ENCODE data around the gene CNN1.

DNA sequence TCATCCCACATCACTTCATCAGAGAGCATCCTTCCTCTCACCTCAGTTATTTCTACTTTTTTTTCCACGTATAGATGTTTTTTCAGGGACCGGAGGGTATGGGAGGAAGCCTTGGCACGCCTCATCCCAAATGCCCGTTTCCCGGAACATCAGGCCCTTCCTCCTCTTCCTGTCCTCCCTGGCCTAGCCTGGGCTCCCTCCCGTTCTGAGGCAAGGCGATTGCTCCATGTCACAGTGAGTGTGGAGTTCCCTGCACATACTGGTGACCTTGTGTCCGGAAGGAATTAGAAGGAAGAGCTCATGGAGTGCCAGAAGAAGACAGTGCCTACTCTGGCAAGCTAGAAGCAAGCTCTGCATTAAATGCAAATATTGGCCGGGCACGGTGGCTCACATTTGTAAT lies 57.5 kb downstream of the CNN1 start:
- no peak for TF ChIP-seq POLR2A (IDR thresholded peaks at IDR 0.05)
- TF ChIP-seq, protein P1, sequence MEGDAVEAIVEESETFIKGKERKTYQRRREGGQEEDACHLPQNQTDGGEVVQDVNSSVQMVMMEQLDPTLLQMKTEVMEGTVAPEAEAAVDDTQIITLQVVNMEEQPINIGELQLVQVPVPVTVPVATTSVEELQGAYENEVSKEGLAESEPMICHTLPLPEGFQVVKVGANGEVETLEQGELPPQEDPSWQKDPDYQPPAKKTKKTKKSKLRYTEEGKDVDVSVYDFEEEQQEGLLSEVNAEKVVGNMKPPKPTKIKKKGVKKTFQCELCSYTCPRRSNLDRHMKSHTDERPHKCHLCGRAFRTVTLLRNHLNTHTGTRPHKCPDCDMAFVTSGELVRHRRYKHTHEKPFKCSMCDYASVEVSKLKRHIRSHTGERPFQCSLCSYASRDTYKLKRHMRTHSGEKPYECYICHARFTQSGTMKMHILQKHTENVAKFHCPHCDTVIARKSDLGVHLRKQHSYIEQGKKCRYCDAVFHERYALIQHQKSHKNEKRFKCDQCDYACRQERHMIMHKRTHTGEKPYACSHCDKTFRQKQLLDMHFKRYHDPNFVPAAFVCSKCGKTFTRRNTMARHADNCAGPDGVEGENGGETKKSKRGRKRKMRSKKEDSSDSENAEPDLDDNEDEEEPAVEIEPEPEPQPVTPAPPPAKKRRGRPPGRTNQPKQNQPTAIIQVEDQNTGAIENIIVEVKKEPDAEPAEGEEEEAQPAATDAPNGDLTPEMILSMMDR (IDR thresholded peaks at IDR 0.05): no peak

All from adrenal gland (tissue), 5 donors.